Caco-2 (cell line): ENCODE measurements around the gene WDFY4. TPM values are rescaled to one million over a fixed set of nuclear protein-coding genes. Genes with fewer than 3 reads are reported as not detected.

Experiments
- BruUV-seq: library from RNA; stranded (reverse); fragments of 400-500 nt; replicated peaks from 2 replicates; lab custom pipeline; 2021; lab: Mats Ljungman, UMichigan
- CTCF ChIA-PET: fragments of 300-600 bp; sonication (Branson Sonifier 250); formaldehyde crosslinking; loops from one replicate; lab custom pipeline; 2022; ENCODE audit warnings: antibody characterized with exemption; lab: Charles Lee
- POLR2A ChIA-PET: fragments of 300-600 bp; sonication (Branson Sonifier 250); formaldehyde crosslinking; loops from one replicate; lab custom pipeline; 2022; ENCODE audit warnings: antibody characterized with exemption; lab: Charles Lee
- DNase-seq, 2 experiments: peaks; one replicate each; pipeline versions ENCODE4 v3.0.0 to v3.0.0-alpha.2; 2020 to 2022
- H3K27me3 ChIP-seq: replicated peaks from 2 replicates; pipeline ENCODE4 v1.6.0; 2011; ENCODE audit warnings: low read length; ENCODE audit not compliant: control insufficient read depth, insufficient read depth
- H3K36me3 ChIP-seq: 2 replicates; pipeline ENCODE4 v1.5.1; 2011; ENCODE audit warnings: low read length; ENCODE audit not compliant: control insufficient read depth, insufficient read depth
- H3K4me1 ChIP-seq: fragments of 250-450 bp; sonication (Bioruptor Pico); 2 replicates; pipeline ENCODE4 v1.5.1; 2020; ENCODE audit warnings: mild to moderate bottlenecking
- H3K4me3 ChIP-seq: 2 replicates; pipeline ENCODE4 v1.5.1; 2011; ENCODE audit warnings: low read depth, mild to moderate bottlenecking, control low read depth, low read length
- H3K9me3 ChIP-seq: fragments of 250-450 bp; sonication (Bioruptor Pico); 2 replicates; pipeline ENCODE4 v1.5.1; 2020; ENCODE audit warnings: mild to moderate bottlenecking, moderate library complexity
- H3K27ac Mint-ChIP-seq: one replicate; pipeline ENCODE4 v1.8.0; 2022; ENCODE audit warnings: mixed read lengths; ENCODE audit not compliant: unreplicated experiment
- H3K27me3 Mint-ChIP-seq: one replicate; pipeline ENCODE4 v1.8.0; 2022; ENCODE audit warnings: mixed read lengths; ENCODE audit not compliant: insufficient read depth, unreplicated experiment
- H3K36me3 Mint-ChIP-seq: one replicate; pipeline ENCODE4 v1.8.0; 2022; ENCODE audit warnings: mild to moderate bottlenecking, mixed read lengths; ENCODE audit not compliant: insufficient read depth, unreplicated experiment
- H3K4me1 Mint-ChIP-seq: one replicate; pipeline ENCODE4 v1.8.0; 2022; ENCODE audit warnings: low read depth, mixed read lengths; ENCODE audit not compliant: unreplicated experiment
- H3K4me3 Mint-ChIP-seq: one replicate; pipeline ENCODE4 v1.8.0; 2022; ENCODE audit warnings: mild to moderate bottlenecking, moderate library complexity, mixed read lengths; ENCODE audit not compliant: unreplicated experiment
- H3K9me3 Mint-ChIP-seq: one replicate; pipeline ENCODE4 v1.8.0; 2022; ENCODE audit warnings: mixed read lengths; ENCODE audit not compliant: unreplicated experiment
- intact Hi-C: fragments of 100-400 bp; cut with micrococcal nuclease; formaldehyde crosslinking; loops from one replicate; pipeline ENCODE4 v1.10.0; 2022; ENCODE audit not compliant: unreplicated experiment
- total RNA-seq: library from RNA; stranded (reverse); gene quantifications from 2 replicates; pipeline ENCODE4 v1.2.3, GENCODE V29; 2022
- TF ChIP-seq, protein P1 (sequence below), 2 experiments: fragments of 200-600 bp in 1 of 2; IDR thresholded peaks; 1 replicate in 1 of 2; 2 replicates in 1 of 2; pipeline versions ENCODE4 v1.5.1 to v1.8.0; 2011 to 2022; ENCODE audit warnings: antibody characterized with exemption in 1 of 2, control low read depth in 1 of 2, inconsistent platforms in 1 of 2, low read depth in 1 of 2, low read length in 1 of 2, mild to moderate bottlenecking in 1 of 2, moderate library complexity in 1 of 2; ENCODE audit not compliant: insufficient read depth in 1 of 2, severe bottlenecking in 1 of 2, unreplicated experiment in 1 of 2

The WDFY4 gene
- total RNA-seq, 1 experiment from 2014 or later: not detected

DNA sequence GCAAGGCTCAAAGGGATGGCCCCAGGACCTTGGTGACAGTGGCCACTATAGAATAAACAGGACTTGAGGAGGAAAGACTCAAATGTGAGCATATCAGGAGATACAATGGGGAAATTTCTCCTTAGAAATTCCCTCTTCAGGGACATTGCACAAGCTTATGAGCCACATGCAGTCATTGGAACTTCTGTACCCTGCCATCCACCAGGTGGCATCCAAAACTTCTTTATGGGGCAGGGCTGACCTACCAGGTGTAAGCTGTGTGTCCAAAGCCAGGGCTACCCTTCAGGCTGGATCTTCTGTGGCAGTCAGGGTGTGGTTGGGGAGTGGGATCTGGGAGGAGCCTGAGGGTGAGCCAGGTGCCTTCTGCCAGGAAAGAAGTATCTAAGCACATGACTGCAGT lies 291.5 kb downstream of the WDFY4 start:
- no peaks in the 10 kb centered on the region for H3K4me1 Mint-ChIP-seq
- no peak overlapping the region for H3K27ac Mint-ChIP-seq

DNA sequence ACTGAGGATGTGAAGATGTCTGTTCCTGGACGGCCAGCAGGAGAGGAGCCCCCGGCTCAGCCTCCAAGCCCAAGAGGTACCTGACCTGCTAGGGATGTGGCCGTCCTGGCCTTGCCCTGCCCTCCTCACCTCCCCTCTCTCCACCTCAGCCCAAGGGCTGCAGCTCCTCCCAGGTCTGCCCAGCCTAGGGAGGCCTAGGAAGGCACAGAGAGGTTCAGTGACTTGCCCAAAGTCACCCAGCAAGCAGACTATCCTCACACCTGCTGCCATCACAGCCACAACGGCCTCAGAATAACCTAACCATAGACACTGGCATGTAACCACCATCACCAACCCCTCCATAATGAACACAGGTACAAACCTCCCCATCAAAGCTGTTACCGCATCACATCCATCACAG lies 293.6 kb downstream of the WDFY4 start:
- Mint-ChIP-seq H3K36me3 (no peaks in the 10 kb centered on the region), H3K27me3 (peaks cover 12% of the 10 kb centered on the region), H3K4me3 (no peak overlapping the region), H3K4me1 (no peaks in the 10 kb centered on the region), H3K9me3 (no peaks in the 10 kb centered on the region), H3K27ac (no peak overlapping the region)
- Histone ChIP-seq H3K4me3 (no peak overlapping the region), H3K9me3 (no peaks in the 10 kb centered on the region), H3K4me1 (no peaks in the 10 kb centered on the region), H3K27me3 (no peaks in the 10 kb centered on the region), H3K36me3 (no peaks in the 10 kb centered on the region)
- TF ChIP-seq, protein P1, sequence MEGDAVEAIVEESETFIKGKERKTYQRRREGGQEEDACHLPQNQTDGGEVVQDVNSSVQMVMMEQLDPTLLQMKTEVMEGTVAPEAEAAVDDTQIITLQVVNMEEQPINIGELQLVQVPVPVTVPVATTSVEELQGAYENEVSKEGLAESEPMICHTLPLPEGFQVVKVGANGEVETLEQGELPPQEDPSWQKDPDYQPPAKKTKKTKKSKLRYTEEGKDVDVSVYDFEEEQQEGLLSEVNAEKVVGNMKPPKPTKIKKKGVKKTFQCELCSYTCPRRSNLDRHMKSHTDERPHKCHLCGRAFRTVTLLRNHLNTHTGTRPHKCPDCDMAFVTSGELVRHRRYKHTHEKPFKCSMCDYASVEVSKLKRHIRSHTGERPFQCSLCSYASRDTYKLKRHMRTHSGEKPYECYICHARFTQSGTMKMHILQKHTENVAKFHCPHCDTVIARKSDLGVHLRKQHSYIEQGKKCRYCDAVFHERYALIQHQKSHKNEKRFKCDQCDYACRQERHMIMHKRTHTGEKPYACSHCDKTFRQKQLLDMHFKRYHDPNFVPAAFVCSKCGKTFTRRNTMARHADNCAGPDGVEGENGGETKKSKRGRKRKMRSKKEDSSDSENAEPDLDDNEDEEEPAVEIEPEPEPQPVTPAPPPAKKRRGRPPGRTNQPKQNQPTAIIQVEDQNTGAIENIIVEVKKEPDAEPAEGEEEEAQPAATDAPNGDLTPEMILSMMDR (IDR thresholded peaks at IDR 0.05; ENCODE audit: insufficient read depth in 1 of 2, low read depth in 1 of 2, low read length in 1 of 2, severe bottlenecking in 1 of 2, unreplicated experiment in 1 of 2): no peak
- CTCF ChIA-PET: interaction anchor here (1.3 to 1.5 kb wide), 2 partner anchors 23 to 183 kb away, joined by 3 read pairs; no protein-coding TSS in a partner anchor
- no peak for DNase-seq
- POLR2A ChIA-PET: no interaction called here
- BruUV-seq: no TSS peak
- intact Hi-C loops: no loop called here

More for the DNA sequence above, 291.5 kb downstream of the WDFY4 start:
- Histone ChIP-seq H3K36me3 (no peaks in the 10 kb centered on the region), H3K27me3 (no peaks in the 10 kb centered on the region), H3K4me3 (no peak overlapping the region), H3K4me1 (no peaks in the 10 kb centered on the region), H3K9me3 (no peaks in the 10 kb centered on the region)
- Mint-ChIP-seq H3K27me3 (peaks cover 16% of the 10 kb centered on the region), H3K9me3 (no peaks in the 10 kb centered on the region), H3K4me3 (no peak overlapping the region), H3K36me3 (no peaks in the 10 kb centered on the region)
- DNase-seq: peak in 1 of 2 experiments; percentile 50
- intact Hi-C loops: no loop called here
- ChIA-PET POLR2A (no interaction called here), CTCF (interaction anchor here (0.7 to 2.4 kb wide), 5 partner anchors 19 to 320 kb away, joined by 3 to 18 read pairs (median 9); no protein-coding TSS in a partner anchor)
- BruUV-seq: no TSS peak
- TF ChIP-seq, protein P1 (IDR thresholded peaks at IDR 0.05; ENCODE audit: insufficient read depth in 1 of 2, low read depth in 1 of 2, low read length in 1 of 2, severe bottlenecking in 1 of 2, unreplicated experiment in 1 of 2): peak in 1 of 2 experiments; percentile 52

DNA sequence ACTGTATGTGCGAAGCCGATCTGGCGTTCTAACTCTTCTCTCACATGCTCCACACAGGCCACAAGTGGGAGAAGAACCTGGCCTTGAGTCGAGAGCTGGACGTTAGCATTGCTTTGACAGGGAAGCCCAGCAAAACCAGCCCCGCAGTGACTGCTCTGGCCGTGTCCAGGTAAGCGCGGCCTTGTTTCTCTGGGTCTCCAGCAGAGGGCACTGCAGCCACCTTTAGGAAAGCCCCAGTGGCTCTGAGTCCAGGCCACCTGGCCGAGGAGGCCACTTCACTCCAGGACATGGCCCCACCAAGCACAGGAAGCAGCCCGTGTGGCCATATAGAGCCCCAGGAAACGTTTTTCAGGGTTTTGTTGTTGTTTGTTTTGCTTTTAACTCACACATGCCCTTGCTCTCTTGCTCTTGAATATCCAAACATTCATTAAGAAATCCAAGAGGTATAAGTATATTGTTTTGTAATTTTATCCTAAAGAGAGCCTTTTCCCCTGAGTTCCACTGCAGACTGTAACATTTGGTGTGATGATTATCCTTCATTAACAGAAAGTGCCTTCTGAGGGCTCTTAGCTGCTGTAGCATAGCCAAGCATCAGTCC lies 296.7 kb downstream of the WDFY4 start:
- no peak overlapping the region for H3K4me3 ChIP-seq
- Mint-ChIP-seq H3K9me3 (no peaks in the 10 kb centered on the region), H3K4me1 (no peaks in the 10 kb centered on the region), H3K4me3 (no peak overlapping the region), H3K27ac (no peak overlapping the region), H3K27me3 (peaks cover 18% of the 10 kb centered on the region), H3K36me3 (no peaks in the 10 kb centered on the region)
- TF ChIP-seq, protein P1 (IDR thresholded peaks at IDR 0.05; ENCODE audit: insufficient read depth in 1 of 2, low read depth in 1 of 2, low read length in 1 of 2, severe bottlenecking in 1 of 2, unreplicated experiment in 1 of 2): peak; percentile 87 to 93
- BruUV-seq: no TSS peak
- no peaks in the 10 kb centered on the region for H3K27me3 ChIP-seq
- intact Hi-C loops: loop anchor here (1.0 to 10.0 kb wide), 4 partner anchors 183 to 533 kb away; no protein-coding TSS in a partner anchor
- H3K9me3 ChIP-seq: no peaks in the 10 kb centered on the region
- no peaks in the 10 kb centered on the region for H3K4me1 ChIP-seq
- POLR2A ChIA-PET: no interaction called here
- DNase-seq: peak; percentile 75 to 80
- H3K36me3 ChIP-seq: no peaks in the 10 kb centered on the region
- CTCF ChIA-PET: interaction anchor here (1.1 to 1.9 kb wide), 3 partner anchors 180 to 323 kb away, joined by 3 to 7 read pairs (median 4); no protein-coding TSS in a partner anchor
